HFF-Myc (cell line): ENCODE data around the gene RYK.

Source experiments
- DNase-seq: peaks from one replicate; pipeline ENCODE4 v3.0.0-alpha.2; 2011; ENCODE audit warnings: low read depth; ENCODE audit errors: extremely low read depth
- H3K4me3 ChIP-seq: replicated peaks from 2 replicates; pipeline ENCODE4 v1.5.1; 2011; ENCODE audit warnings: low read depth, mild to moderate bottlenecking, control low read depth, low read length
- TF ChIP-seq, protein P1 (sequence below): IDR thresholded peaks from 2 replicates; pipeline ENCODE4 v1.5.1; 2012; ENCODE audit warnings: mild to moderate bottlenecking, low read depth, low read length, control low read depth; ENCODE audit errors: missing control alignments

The RYK gene

DNA sequence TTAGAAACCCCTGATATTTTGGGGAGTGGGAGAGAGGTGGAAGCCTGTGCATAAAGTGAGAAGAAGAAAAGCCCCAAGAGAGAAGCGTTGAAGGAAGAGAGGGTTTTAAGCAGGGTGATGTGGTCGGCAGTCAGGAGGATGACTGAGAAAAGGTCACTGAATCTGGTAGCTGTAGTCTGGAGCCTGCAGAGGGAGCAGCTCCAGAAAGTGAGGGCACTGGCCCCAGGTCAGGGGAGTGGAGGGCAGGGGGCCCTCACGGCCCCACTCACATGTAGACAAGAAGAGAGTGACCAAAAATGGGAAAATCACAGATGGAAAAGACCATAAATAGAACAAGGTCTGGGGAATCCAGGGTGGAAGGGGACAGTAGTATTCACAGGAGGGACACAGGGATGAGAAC lies 105.5 kb downstream of the RYK start:
- H3K4me3 ChIP-seq: no peak overlapping the region
- DNase-seq: no peak
- TF ChIP-seq, protein P1, sequence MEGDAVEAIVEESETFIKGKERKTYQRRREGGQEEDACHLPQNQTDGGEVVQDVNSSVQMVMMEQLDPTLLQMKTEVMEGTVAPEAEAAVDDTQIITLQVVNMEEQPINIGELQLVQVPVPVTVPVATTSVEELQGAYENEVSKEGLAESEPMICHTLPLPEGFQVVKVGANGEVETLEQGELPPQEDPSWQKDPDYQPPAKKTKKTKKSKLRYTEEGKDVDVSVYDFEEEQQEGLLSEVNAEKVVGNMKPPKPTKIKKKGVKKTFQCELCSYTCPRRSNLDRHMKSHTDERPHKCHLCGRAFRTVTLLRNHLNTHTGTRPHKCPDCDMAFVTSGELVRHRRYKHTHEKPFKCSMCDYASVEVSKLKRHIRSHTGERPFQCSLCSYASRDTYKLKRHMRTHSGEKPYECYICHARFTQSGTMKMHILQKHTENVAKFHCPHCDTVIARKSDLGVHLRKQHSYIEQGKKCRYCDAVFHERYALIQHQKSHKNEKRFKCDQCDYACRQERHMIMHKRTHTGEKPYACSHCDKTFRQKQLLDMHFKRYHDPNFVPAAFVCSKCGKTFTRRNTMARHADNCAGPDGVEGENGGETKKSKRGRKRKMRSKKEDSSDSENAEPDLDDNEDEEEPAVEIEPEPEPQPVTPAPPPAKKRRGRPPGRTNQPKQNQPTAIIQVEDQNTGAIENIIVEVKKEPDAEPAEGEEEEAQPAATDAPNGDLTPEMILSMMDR: peak; percentile 2

DNA sequence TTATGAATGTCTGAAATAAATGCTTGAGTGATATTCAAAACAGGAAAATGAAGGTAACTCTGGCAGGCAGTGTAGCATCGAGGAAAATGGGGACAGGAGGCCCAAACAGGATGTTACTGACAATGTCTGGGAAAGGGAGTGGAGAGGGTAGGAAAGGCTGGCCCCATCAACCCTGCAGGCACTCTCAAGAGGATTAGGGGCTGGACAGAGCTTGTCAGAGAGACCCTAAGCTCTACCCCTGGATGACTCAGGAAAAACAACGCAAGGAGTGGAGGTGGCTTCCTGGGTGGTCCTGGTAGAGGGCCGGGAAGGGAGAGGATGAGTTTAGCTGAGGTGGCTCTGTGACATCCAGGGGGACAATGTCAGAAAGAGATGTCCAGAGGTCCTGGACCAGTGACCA lies 106.0 kb downstream of the RYK start:
- TF ChIP-seq, protein P1: no peak
- no peak for DNase-seq
- no peak overlapping the region for H3K4me3 ChIP-seq

DNA sequence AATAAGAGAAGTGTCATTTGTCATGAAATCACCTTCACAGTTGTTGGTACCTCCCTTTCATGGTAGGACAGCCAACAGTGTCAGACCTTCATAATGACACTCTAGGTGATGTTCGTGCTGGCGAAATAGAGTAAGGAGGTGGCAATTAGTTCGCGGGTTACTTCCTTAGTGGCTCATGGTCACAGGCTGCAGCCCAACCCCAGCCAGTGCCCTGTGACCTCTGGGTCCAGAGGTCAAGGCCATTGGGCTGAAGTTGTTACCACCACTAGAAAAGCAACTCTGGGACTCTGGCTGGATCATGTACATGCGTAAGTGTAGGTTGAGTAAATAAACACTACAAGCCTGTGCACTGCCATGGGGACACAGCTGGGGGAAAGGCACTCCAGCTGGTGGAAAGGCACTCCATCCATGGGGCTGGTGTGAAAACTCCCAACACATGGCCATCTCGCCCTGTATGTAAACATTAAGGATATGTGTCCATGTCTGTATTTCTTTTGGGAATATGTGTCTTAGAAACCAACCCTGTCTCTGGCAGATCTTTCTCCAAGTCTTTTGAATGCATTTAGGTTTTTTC lies 106.7 kb downstream of the RYK start:
- no peak overlapping the region for H3K4me3 ChIP-seq

DNA sequence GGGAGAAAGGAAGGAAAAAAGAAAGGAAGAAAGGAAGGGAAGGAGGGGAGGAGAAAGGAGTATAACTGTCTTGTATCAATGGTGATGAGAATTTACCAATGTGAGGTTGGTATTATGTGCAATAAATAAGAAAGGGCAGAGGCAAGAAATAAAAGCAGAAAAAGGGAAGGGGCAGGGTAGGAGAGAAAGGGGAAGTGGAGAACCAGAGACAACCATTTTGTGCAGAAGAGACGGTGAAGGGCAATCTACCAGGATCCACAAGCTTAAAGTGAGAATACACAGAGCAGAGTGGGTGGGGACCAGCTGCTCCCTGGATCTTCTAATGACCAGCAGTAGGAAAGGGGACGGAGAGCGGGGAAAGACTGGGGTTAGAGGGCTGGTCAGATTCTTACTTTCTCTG lies 114.1 kb downstream of the RYK start:
- no peak for DNase-seq
- no peak overlapping the region for H3K4me3 ChIP-seq
- TF ChIP-seq, protein P1: no peak

More for the DNA sequence above, 106.7 kb downstream of the RYK start:
- DNase-seq: no peak
- TF ChIP-seq, protein P1: no peak

DNA sequence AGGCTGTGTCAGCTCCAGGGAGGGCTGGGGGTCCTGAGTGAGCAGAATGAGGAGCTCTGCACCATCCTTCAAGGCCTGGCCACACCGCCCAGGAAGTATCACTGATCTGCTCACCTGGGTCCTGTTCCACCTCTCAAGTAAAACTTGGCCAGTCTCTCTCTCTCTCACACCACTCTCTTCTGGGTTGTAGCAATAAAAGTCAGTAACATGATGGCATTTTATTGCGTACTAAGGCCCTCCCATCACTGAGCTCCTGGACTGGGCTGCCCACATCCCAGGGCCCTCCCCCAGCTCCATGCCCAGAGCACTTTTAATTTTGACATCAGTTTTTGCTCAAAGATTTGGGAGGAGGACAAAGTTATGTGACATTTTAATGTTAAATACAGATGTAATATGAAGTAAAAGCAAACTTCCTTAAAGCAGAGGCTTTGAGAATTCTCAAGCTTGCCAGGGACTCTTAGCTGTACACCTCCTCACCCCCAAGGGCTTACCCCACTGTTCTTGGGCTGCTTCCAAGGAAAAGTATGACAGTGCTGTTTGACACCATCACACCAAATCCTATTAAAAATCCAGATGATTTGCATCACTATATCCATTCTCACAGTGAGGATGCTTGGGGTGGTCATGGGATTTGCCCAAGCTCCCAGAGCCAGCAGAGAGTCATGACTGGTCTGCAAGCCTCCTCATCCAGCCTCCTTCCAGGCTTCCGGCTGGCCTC lies 115.8 kb downstream of the RYK start:
- no peak for DNase-seq
- no peak overlapping the region for H3K4me3 ChIP-seq
- TF ChIP-seq, protein P1: no peak

DNA sequence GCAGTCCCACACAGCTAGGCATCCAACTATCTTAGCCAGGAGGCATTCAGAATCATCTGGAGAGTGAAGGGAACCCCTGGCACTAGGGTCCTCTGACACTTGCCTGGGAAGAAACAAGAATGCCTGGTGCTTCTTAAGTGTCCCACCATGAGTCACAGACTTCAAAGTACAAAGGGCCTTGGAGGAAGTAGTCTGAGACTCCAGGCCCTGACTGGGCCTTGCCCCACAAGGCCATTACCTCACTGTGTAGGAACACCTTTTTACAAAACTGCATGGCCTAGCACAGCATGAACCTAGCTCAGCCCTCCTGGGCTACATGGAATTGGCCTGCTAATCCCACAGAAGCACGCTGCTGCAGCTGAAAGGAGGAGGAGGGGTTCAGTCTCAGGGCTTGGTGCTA lies 116.4 kb downstream of the RYK start:
- DNase-seq: no peak
- TF ChIP-seq, protein P1: no peak
- no peak overlapping the region for H3K4me3 ChIP-seq
